K562 (cell line): Measurements from ENCODE around the gene TMEM129. TPM values are rescaled to one million over a fixed set of nuclear protein-coding genes. Genes with fewer than 3 reads are reported as not detected.

ENCODE experiments used
- ARID1B ChIP-seq: fragments of 450-650 bp; IDR thresholded peaks from 2 replicates; pipeline ENCODE4 v1.6.1; 2016; ENCODE audit warnings: antibody characterized with exemption, mild to moderate bottlenecking, inconsistent platforms
- DDX20 ChIP-seq: fragments of 450-650 bp; IDR thresholded peaks from 2 replicates; pipeline ENCODE4 v1.6.1; 2016; ENCODE audit warnings: missing genetic modification characterization, low read depth, mild to moderate bottlenecking, missing compliant biosample characterization, moderate library complexity
- GABPA ChIP-seq: fragments of 200-800 bp; sonication (Bioruptor generic); conservative IDR thresholded peaks from 2 replicates; pipeline ENCODE4 v1.6.1; 2016; ENCODE audit warnings: low read depth, missing genetic modification characterization, missing compliant biosample characterization
- GTF2F1 ChIP-seq: IDR thresholded peaks from 2 replicates; pipeline ENCODE4 v1.6.1; 2011; ENCODE audit warnings: low read depth, low read length, improper control_type of control experiment
- HMG20A ChIP-seq: fragments of 450-650 bp; formaldehyde crosslinking; conservative IDR thresholded peaks from 2 replicates; pipeline ENCODE4 v1.4.0; 2020; ENCODE audit warnings: mild to moderate bottlenecking, mixed read lengths
- JUN ChIP-seq, 2 experiments: sonication (generic) in 1 of 2; formaldehyde crosslinking in 1 of 2; IDR thresholded peaks; 2 replicates each; pipeline versions ENCODE4 v1.6.1 to v1.8.0; 2012 to 2022; ENCODE audit warnings: borderline replicate concordance in 2 of 2, mild to moderate bottlenecking in 2 of 2, improper control_type of control experiment in 1 of 2, low read depth in 1 of 2, low read length in 1 of 2, missing genetic modification reagents in 1 of 2
- JUND ChIP-seq, 2 experiments: IDR thresholded peaks; 2 replicates in 1 of 2; 3 replicates in 1 of 2; pipeline ENCODE4 v1.6.1; 2011; ENCODE audit warnings: borderline replicate concordance in 2 of 2, low read depth in 2 of 2, low read length in 2 of 2, improper control_type of control experiment in 1 of 2, missing biosample characterization in 1 of 2, missing genetic modification characterization in 1 of 2, missing genetic modification reagents in 1 of 2
- KLF16 ChIP-seq: IDR thresholded peaks from 2 replicates; pipeline ENCODE4 v1.6.1; 2016; ENCODE audit warnings: antibody characterized with exemption
- LCOR ChIP-seq: sonication (generic); formaldehyde crosslinking; IDR thresholded peaks from 2 replicates; pipeline ENCODE4 v1.8.0; 2022; ENCODE audit warnings: mild to moderate bottlenecking, missing genetic modification reagents
- MED1 ChIP-seq: sonication (generic); formaldehyde crosslinking; IDR thresholded peaks from 2 replicates; pipeline ENCODE4 v1.8.1; 2023; ENCODE audit warnings: missing genetic modification reagents, borderline replicate concordance
- PHF8 ChIP-seq: fragments of 200-600 bp; sonication (generic); IDR thresholded peaks from 2 replicates; pipeline ENCODE4 v1.6.1; 2012; ENCODE audit warnings: mixed run types, mild to moderate bottlenecking, inconsistent platforms, low read length, moderate library complexity, borderline replicate concordance
- PURB ChIP-seq: sonication (generic); formaldehyde crosslinking; IDR thresholded peaks from 2 replicates; pipeline ENCODE4 v1.9.0; 2021; ENCODE audit warnings: low read depth, mild to moderate bottlenecking, missing genetic modification reagents
- RB1 ChIP-seq: fragments of 450-650 bp; IDR thresholded peaks from 2 replicates; pipeline ENCODE4 v1.6.1; 2017; ENCODE audit warnings: low read depth, mild to moderate bottlenecking
- RBM39 ChIP-seq: fragments of 200-400 bp; formaldehyde crosslinking; optimal IDR thresholded peaks from 2 replicates; pipeline ENCODE3; 2018; ENCODE audit warnings: low read depth, low read length
- TAL1 ChIP-seq: fragments of 450-650 bp; IDR thresholded peaks from 2 replicates; pipeline ENCODE4 v1.6.1; 2016; ENCODE audit warnings: mild to moderate bottlenecking
- ZNF133 ChIP-seq: fragments of 250-450 bp; sonication (Bioruptor Pico); IDR thresholded peaks from 2 replicates; pipeline ENCODE4 v1.4.0; 2020; ENCODE audit warnings: mild to moderate bottlenecking
- ZNF143 ChIP-seq: sonication (generic); formaldehyde crosslinking; IDR thresholded peaks from 2 replicates; pipeline ENCODE4 v1.9.0; 2022; ENCODE audit warnings: mild to moderate bottlenecking, missing genetic modification reagents
- ZNF282 ChIP-seq: sonication (generic); formaldehyde crosslinking; IDR thresholded peaks from 2 replicates; pipeline ENCODE4 v1.8.1; 2023; ENCODE audit warnings: missing genetic modification reagents
- ZNF436 ChIP-seq: fragments of 250-450, 450-650 bp; sonication (Bioruptor Pico); formaldehyde crosslinking; IDR thresholded peaks from 2 replicates; pipeline ENCODE4 v1.7.0; 2020; ENCODE audit warnings: mild to moderate bottlenecking
- ZNF445 ChIP-seq: fragments of 250-450 bp; sonication (Bioruptor Pico); IDR thresholded peaks from 2 replicates; pipeline ENCODE4 v1.4.0; 2020; ENCODE audit warnings: low read depth, mild to moderate bottlenecking, moderate library complexity
- ZNF668 ChIP-seq: fragments of 250-450 bp; sonication (Bioruptor Pico); IDR thresholded peaks from 2 replicates; pipeline ENCODE4 v1.8.0; 2022; ENCODE audit warnings: mild to moderate bottlenecking, inconsistent platforms
- polyA plus RNA-seq, 8 experiments: library from polyadenylated mRNA; depleted of rRNA in 4 of 8; stranded (reverse) in 5 of 8; unstranded in 3 of 8; fragments of >200 nt; fragmentation: Nextera tagmentation in 2 of 8; fragmentation: Illumina TruSeq in 1 of 8; extraction: Ambion mirVana in 2 of 8; extraction: Trizol in 1 of 8; gene quantifications; 2 replicates each; pipeline versions ENCODE4 v1.2.1 to v1.2.3, GENCODE V29; 2011 to 2014; ENCODE audit warnings: inconsistent platforms in 1 of 8, missing spikeins in 1 of 8
- total RNA-seq, 7 experiments: library from RNA; depleted of rRNA in 6 of 7; stranded (reverse); fragments of >200 nt in 6 of 7; fragmentation: Illumina TruSeq in 2 of 7; extraction: Trizol in 2 of 7; gene quantifications; 2 replicates each; pipeline versions ENCODE4 v1.2.1 to v1.2.3, GENCODE V29; 2011 to 2021; ENCODE audit warnings: low replicate concordance in 1 of 7
- TF ChIP-seq, protein P1 (sequence below): fragments of 250-450 bp; sonication (Bioruptor Pico); IDR thresholded peaks from 2 replicates; pipeline ENCODE4 v1.9.0; 2021; ENCODE audit warnings: mild to moderate bottlenecking
- TF ChIP-seq, protein P2 (sequence below): fragments of 450-650 bp; formaldehyde crosslinking; IDR thresholded peaks from 2 replicates; pipeline ENCODE4 v1.4.0; 2022; ENCODE audit warnings: missing genetic modification characterization
- TF ChIP-seq, protein P3 (sequence below): fragments of 200-800 bp; sonication (Bioruptor generic); IDR thresholded peaks from 2 replicates; pipeline ENCODE4 v1.6.1; 2017; ENCODE audit warnings: missing genetic modification characterization, missing compliant biosample characterization
- TF ChIP-seq, protein P4 (sequence below): fragments of 450-650 bp; formaldehyde crosslinking; IDR thresholded peaks from 2 replicates; pipeline ENCODE4 v1.4.0; 2022; ENCODE audit warnings: mild to moderate bottlenecking, moderate library complexity

TMEM129 gene
- total and polyA plus RNA-seq, 9 of the 15 experiments (the other 6 are each of a cell fraction or from before 2014, with no cell fraction given): 0.34 to 47.2 (median 18.8) TPM

DNA sequence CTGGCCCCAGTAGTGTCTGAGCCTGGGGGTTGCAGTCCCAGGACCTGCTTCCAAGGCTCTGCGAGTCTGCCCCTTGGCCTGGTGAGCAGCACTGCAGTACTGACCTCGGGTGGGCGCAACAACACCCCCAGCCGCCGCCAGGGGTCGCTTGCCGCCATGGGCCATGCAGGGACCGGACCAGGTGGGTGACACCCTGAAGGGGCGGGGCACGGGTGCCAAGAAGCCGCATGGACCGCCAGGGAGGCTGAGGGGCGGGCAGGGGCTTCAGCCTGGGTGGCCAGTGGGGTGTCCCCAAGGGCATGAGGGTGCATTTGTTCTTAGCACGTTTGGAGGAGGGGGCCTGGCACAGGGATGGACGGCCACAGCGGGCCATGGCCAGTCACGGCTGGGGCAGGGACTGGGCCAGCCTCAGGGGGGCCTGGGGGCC lies 25.2 kb upstream of the TMEM129 start (continued):
- TF ChIP-seq ZNF133 (CRISPR knock-in tag) (no peak), ZNF445 (CRISPR knock-in tag) (no peak), JUND (IDR thresholded peaks at IDR 0.05; ENCODE audit: borderline replicate concordance, low read depth, low read length) (no peak), JUND (tag; IDR thresholded peaks at IDR 0.05; ENCODE audit: borderline replicate concordance, low read depth, low read length) (no peak), TAL1 (no peak), KLF16 (0 out of 2 replicates have a peak, but pooled peaks have one; percentile 39), DDX20 (no peak), PHF8 (no peak), MED1 (no peak), RB1 (0 out of 2 replicates have a peak, but pooled peaks have one; percentile 64), ZNF282 (CRISPR knock-in tag) (no peak), ZNF668 (CRISPR knock-in tag) (no peak), LCOR (CRISPR knock-in tag) (no peak), ZNF436 (CRISPR knock-in tag) (no peak), ARID1B (no peak), HMG20A (CRISPR knock-in tag) (no peak), JUN (IDR thresholded peaks at IDR 0.05; ENCODE audit: borderline replicate concordance, low read depth, low read length) (no peak), JUN (CRISPR knock-in tag; IDR thresholded peaks at IDR 0.05; ENCODE audit: borderline replicate concordance) (no peak), PURB (CRISPR knock-in tag) (no peak), RBM39 (no peak), ZNF143 (CRISPR knock-in tag) (no peak), GTF2F1 (no peak), GABPA (tag) (no peak)
- TF ChIP-seq, protein P1, sequence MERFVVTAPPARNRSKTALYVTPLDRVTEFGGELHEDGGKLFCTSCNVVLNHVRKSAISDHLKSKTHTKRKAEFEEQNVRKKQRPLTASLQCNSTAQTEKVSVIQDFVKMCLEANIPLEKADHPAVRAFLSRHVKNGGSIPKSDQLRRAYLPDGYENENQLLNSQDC (CRISPR knock-in tag): no peak
- TF ChIP-seq, protein P2, sequence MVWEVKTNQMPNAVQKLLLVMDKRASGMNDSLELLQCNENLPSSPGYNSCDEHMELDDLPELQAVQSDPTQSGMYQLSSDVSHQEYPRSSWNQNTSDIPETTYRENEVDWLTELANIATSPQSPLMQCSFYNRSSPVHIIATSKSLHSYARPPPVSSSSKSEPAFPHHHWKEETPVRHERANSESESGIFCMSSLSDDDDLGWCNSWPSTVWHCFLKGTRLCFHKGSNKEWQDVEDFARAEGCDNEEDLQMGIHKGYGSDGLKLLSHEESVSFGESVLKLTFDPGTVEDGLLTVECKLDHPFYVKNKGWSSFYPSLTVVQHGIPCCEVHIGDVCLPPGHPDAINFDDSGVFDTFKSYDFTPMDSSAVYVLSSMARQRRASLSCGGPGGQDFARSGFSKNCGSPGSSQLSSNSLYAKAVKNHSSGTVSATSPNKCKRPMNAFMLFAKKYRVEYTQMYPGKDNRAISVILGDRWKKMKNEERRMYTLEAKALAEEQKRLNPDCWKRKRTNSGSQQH: no peak
- TF ChIP-seq, protein P3, sequence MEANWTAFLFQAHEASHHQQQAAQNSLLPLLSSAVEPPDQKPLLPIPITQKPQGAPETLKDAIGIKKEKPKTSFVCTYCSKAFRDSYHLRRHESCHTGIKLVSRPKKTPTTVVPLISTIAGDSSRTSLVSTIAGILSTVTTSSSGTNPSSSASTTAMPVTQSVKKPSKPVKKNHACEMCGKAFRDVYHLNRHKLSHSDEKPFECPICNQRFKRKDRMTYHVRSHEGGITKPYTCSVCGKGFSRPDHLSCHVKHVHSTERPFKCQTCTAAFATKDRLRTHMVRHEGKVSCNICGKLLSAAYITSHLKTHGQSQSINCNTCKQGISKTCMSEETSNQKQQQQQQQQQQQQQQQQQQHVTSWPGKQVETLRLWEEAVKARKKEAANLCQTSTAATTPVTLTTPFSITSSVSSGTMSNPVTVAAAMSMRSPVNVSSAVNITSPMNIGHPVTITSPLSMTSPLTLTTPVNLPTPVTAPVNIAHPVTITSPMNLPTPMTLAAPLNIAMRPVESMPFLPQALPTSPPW (CRISPR knock-in tag): peak; percentile 64
- TF ChIP-seq, protein P4, sequence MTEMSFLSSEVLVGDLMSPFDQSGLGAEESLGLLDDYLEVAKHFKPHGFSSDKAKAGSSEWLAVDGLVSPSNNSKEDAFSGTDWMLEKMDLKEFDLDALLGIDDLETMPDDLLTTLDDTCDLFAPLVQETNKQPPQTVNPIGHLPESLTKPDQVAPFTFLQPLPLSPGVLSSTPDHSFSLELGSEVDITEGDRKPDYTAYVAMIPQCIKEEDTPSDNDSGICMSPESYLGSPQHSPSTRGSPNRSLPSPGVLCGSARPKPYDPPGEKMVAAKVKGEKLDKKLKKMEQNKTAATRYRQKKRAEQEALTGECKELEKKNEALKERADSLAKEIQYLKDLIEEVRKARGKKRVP (CRISPR knock-in tag): no peak
